ENCODE measurements around the gene SYNE3. TPM values are rescaled to one million over a fixed set of nuclear protein-coding genes. Genes with fewer than 3 reads are reported as not detected.

The SYNE3 gene
- total and polyA plus RNA-seq, 5 donors = 5.2 to 18.0 (median 12.4) TPM

- Histone ChIP-seq H3K27ac (ENCODE audit: low read length) (peak overlapping the region; percentile 34), H3K9me3 (ENCODE audit: control insufficient read depth, low read length) (no peaks in the 10 kb centered on the region), H3K27me3 (ENCODE audit: control insufficient read depth, insufficient read depth) (no peaks in the 10 kb centered on the region), H3K4me1 (ENCODE audit: control insufficient read depth, insufficient read depth, low read length) (peaks cover 23% of the 10 kb centered on the region), H3K4me3 (ENCODE audit: low read length) (no peak overlapping the region)
- ATAC-seq = no peak
- 49% methylated on average over 12 of the region's 12 CpGs for WGBS
- DNase-seq = peak in 1 of 3 donors; percentile 53
- intact Hi-C loops (cut with DNase I) = no loop called here
These were observed 6.8 kb upstream of the SYNE3 start for GRCh38 chr14:95523051-95523814.

- Histone ChIP-seq H3K4me1 (ENCODE audit: control insufficient read depth, insufficient read depth, low read length) (peaks cover 27% of the 10 kb centered on the region), H3K27ac (ENCODE audit: low read length) (no peak overlapping the region), H3K9me3 (ENCODE audit: control insufficient read depth, low read length) (no peaks in the 10 kb centered on the region), H3K27me3 (ENCODE audit: control insufficient read depth, insufficient read depth) (no peaks in the 10 kb centered on the region), H3K4me3 (ENCODE audit: low read length) (no peak overlapping the region)
- DNase-seq (no peak), ATAC-seq (no peak)
- WGBS = 81% methylated on average over 4 of the region's 4 CpGs
- intact Hi-C loops (cut with DNase I) = no loop called here
These were observed 6.1 kb upstream of the SYNE3 start for GRCh38 chr14:95522556-95522955.

- H3K4me1 ChIP-seq (ENCODE audit: control insufficient read depth, insufficient read depth, low read length) = peaks cover 32% of the 10 kb centered on the region
- no peak overlapping the region for H3K4me3 ChIP-seq (ENCODE audit: low read length)
- H3K27ac ChIP-seq (ENCODE audit: low read length) = peak overlapping the region; percentile 14
- no peaks in the 10 kb centered on the region for H3K9me3 ChIP-seq (ENCODE audit: control insufficient read depth, low read length)
- DNase-seq = peak; percentile 38 to 69 (median 68)
- peak in 1 of 2 donors; percentile 9 for ATAC-seq
- intact Hi-C loops (cut with DNase I) = no loop called here
- WGBS = 77% methylated on average over 11 of the region's 11 CpGs
- no peaks in the 10 kb centered on the region for H3K27me3 ChIP-seq (ENCODE audit: control insufficient read depth, insufficient read depth)
These were observed 5.7 kb upstream of the SYNE3 start for GRCh38 chr14:95522116-95522515.

DNA sequence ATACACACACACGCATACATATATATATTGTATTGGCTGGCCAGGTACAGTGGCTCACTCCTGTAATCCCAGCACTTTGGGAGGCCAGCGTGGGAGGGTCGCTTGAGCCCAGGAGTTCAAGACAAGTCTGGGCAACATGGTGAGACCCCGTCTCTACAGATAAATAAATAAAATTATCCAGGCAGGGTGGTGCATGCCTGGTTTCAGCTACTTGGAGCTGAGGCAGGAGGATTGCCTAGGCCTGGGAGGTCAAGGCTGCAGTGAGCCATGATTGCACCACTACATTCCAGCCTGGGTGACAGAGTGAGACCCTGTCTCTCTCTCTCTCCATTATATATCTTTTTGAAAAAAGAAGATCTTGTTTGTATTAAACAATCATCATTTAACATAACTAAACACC is 4.6 kb upstream of the SYNE3 start:
- H3K27me3 ChIP-seq (ENCODE audit: control insufficient read depth, insufficient read depth) = no peaks in the 10 kb centered on the region
- H3K4me3 ChIP-seq (ENCODE audit: low read length) = no peak overlapping the region
- DNase-seq = no peak
- H3K27ac ChIP-seq (ENCODE audit: low read length) = no peak overlapping the region
- ATAC-seq = no peak
- 92% methylated on average over 4 of the region's 4 CpGs for WGBS
- no peaks in the 10 kb centered on the region for H3K9me3 ChIP-seq (ENCODE audit: control insufficient read depth, low read length)
- peaks cover 32% of the 10 kb centered on the region for H3K4me1 ChIP-seq (ENCODE audit: control insufficient read depth, insufficient read depth, low read length)
- intact Hi-C loops (cut with DNase I) = no loop called here

GRCh38 chr14:95520346-95520745 is 3.9 kb upstream of the SYNE3 start:
- intact Hi-C loops (cut with DNase I) = no loop called here
- Histone ChIP-seq H3K4me1 (ENCODE audit: control insufficient read depth, insufficient read depth, low read length) (peaks cover 36% of the 10 kb centered on the region), H3K4me3 (ENCODE audit: low read length) (no peak overlapping the region), H3K27me3 (ENCODE audit: control insufficient read depth, insufficient read depth) (no peaks in the 10 kb centered on the region), H3K9me3 (ENCODE audit: control insufficient read depth, low read length) (no peaks in the 10 kb centered on the region), H3K27ac (ENCODE audit: low read length) (peak overlapping the region; percentile 70)
- DNase-seq (no peak), ATAC-seq (no peak)
- WGBS = 77% methylated on average over 3 of the region's 3 CpGs

GRCh38 chr14:95519699-95520098 is 3.2 kb upstream of the SYNE3 start:
- ATAC-seq (peak; percentile 32 to 53), DNase-seq (peak; percentile 88 to 92 (median 90))
- Histone ChIP-seq H3K27me3 (ENCODE audit: control insufficient read depth, insufficient read depth) (no peaks in the 10 kb centered on the region), H3K9me3 (ENCODE audit: control insufficient read depth, low read length) (no peaks in the 10 kb centered on the region), H3K4me1 (ENCODE audit: control insufficient read depth, insufficient read depth, low read length) (peaks cover 41% of the 10 kb centered on the region), H3K27ac (ENCODE audit: low read length) (peak overlapping the region; percentile 70), H3K4me3 (ENCODE audit: low read length) (no peak overlapping the region)
- 31% methylated on average over 6 of the region's 6 CpGs for WGBS
- intact Hi-C loops (cut with DNase I) = no loop called here

DNA sequence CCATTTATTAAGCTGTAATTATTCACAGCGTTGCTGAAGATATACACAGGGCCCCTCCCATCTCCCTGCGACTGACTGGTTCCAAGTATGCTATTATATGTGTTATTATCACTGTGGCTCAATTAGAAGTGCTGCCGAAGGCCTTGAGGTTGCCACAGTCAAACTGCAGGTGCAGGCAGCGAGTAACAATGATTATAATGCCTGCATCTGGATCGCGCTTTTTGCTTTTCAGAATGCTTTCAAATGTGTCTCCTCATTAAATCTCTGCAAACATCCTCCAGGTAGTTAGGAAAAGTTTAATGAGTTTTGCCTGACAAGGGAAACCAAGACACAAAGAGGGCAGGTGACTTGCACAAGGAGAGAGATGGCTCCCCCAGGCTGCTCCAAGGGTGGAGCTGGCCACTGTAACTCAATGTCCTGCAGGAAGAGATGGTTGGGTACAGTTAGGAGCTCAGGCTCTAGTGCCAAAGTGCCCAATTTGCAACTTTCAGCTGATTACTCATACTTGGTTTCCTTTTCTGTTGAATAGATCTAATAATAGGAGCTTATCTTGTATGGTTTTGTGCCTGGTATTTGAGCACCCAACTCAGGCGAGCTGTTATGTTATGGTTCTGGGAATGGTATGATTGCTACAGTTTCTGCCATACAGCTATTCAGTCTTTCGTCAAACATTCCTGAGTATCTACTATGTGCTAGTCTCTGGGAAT is 1.7 kb upstream of the SYNE3 start:
- H3K27me3 ChIP-seq (ENCODE audit: control insufficient read depth, insufficient read depth) = no peaks in the 10 kb centered on the region
- H3K4me1 ChIP-seq (ENCODE audit: control insufficient read depth, insufficient read depth, low read length) = peaks cover 32% of the 10 kb centered on the region
- no peaks in the 10 kb centered on the region for H3K9me3 ChIP-seq (ENCODE audit: control insufficient read depth, low read length)
- peak overlapping the region; percentile 88 for H3K27ac ChIP-seq (ENCODE audit: low read length)
- H3K4me3 ChIP-seq (ENCODE audit: low read length) = no peak overlapping the region
- 59% methylated on average over 8 of the region's 8 CpGs for WGBS
- ATAC-seq (peak; percentile 1 to 6), DNase-seq (no peak)
- intact Hi-C loops (cut with DNase I) = no loop called here

- Histone ChIP-seq H3K27me3 (ENCODE audit: control insufficient read depth, insufficient read depth) (no peaks in the 10 kb centered on the region), H3K9me3 (ENCODE audit: control insufficient read depth, low read length) (no peaks in the 10 kb centered on the region), H3K4me1 (ENCODE audit: control insufficient read depth, insufficient read depth, low read length) (peaks cover 32% of the 10 kb centered on the region), H3K27ac (ENCODE audit: low read length) (peak overlapping the region; percentile 58), H3K4me3 (ENCODE audit: low read length) (peak overlapping the region; percentile 77)
- 1% methylated on average over 50 of the region's 50 CpGs for WGBS
- DNase-seq (peak; percentile 79 to 92 (median 92)), ATAC-seq (peak; percentile 64 to 66)
- intact Hi-C loops (cut with DNase I) = no loop called here
These were observed 576 bp downstream of the SYNE3 start for GRCh38 chr14:95515596-95516552.

DNA sequence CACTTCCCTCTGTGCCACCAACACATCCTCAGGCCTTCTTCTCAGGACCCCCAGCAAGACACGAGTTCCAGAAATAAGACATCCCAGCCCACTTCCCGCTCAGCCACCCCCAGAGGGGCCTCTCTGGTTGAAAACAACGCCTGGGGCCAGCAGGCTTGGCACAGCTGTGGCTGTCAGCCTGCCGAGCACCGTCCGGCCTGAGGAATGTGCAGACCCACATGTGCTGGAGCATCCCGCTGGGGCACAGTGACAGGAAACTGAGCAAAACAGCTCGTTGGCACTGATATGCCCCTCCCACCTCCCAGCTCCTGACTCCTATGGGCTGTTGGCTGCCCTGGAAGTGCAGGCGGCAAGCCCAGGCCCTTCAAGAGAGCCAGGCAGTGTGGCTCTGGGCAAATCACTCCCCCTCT is 1.4 kb downstream of the SYNE3 start:
- intact Hi-C loops (cut with DNase I) = no loop called here
- Histone ChIP-seq H3K27ac (ENCODE audit: low read length) (peak overlapping the region; percentile 62), H3K27me3 (ENCODE audit: control insufficient read depth, insufficient read depth) (no peaks in the 10 kb centered on the region), H3K9me3 (ENCODE audit: control insufficient read depth, low read length) (no peaks in the 10 kb centered on the region), H3K4me1 (ENCODE audit: control insufficient read depth, insufficient read depth, low read length) (peaks cover 29% of the 10 kb centered on the region), H3K4me3 (ENCODE audit: low read length) (peak overlapping the region; percentile 77)
- DNase-seq = peak; percentile 59 to 91 (median 90)
- WGBS = 11% methylated on average over 9 of the region's 9 CpGs
- peak; percentile 22 to 58 for ATAC-seq

GRCh38 chr14:95514131-95515079 is 2.0 kb downstream of the SYNE3 start:
- peaks cover 29% of the 10 kb centered on the region for H3K4me1 ChIP-seq (ENCODE audit: control insufficient read depth, insufficient read depth, low read length)
- peak overlapping the region; percentile 62 for H3K27ac ChIP-seq (ENCODE audit: low read length)
- ATAC-seq (no peak), DNase-seq (peak in 2 of 3 donors; percentile 61 to 67)
- intact Hi-C loops (cut with DNase I) = no loop called here
- H3K9me3 ChIP-seq (ENCODE audit: control insufficient read depth, low read length) = no peaks in the 10 kb centered on the region
- 74% methylated on average over 18 of the region's 18 CpGs for WGBS
- H3K4me3 ChIP-seq (ENCODE audit: low read length) = peak overlapping the region; percentile 77
- no peaks in the 10 kb centered on the region for H3K27me3 ChIP-seq (ENCODE audit: control insufficient read depth, insufficient read depth)
